NT2/D1 (cell line): ENCODE measurements around the gene RMRP.

Experiments
- SUZ12 ChIP-seq: IDR thresholded peaks from 2 replicates; pipeline ENCODE4 v1.6.1; 2011; ENCODE audit not compliant: insufficient read length, insufficient read depth; ENCODE audit errors: extremely low read depth
- YY1 ChIP-seq: IDR thresholded peaks from 2 replicates; pipeline ENCODE4 v1.6.1; 2011; ENCODE audit not compliant: insufficient read length, insufficient read depth
- ZNF274 ChIP-seq: IDR thresholded peaks from 2 replicates; pipeline ENCODE4 v1.6.1; 2011; ENCODE audit warnings: mild to moderate bottlenecking, low read depth, low read length

- no peak for TF ChIP-seq SUZ12
- no peak for TF ChIP-seq ZNF274
- no peak for TF ChIP-seq YY1
These were observed 831 bp downstream of the RMRP start for GRCh38 chr9:35656831-35657545.
